HG03354 (cell line): ENCODE measurements around the gene ATP6V0C.

Experiments
- ATAC-seq: cut with Tn5 transposase; IDR thresholded peaks from one replicate; pipeline ENCODE4 v1.9.1; 2021; ENCODE audit warnings: mild to moderate bottlenecking; ENCODE audit not compliant: unreplicated experiment, poor library complexity, severe bottlenecking

ATP6V0C gene

DNA sequence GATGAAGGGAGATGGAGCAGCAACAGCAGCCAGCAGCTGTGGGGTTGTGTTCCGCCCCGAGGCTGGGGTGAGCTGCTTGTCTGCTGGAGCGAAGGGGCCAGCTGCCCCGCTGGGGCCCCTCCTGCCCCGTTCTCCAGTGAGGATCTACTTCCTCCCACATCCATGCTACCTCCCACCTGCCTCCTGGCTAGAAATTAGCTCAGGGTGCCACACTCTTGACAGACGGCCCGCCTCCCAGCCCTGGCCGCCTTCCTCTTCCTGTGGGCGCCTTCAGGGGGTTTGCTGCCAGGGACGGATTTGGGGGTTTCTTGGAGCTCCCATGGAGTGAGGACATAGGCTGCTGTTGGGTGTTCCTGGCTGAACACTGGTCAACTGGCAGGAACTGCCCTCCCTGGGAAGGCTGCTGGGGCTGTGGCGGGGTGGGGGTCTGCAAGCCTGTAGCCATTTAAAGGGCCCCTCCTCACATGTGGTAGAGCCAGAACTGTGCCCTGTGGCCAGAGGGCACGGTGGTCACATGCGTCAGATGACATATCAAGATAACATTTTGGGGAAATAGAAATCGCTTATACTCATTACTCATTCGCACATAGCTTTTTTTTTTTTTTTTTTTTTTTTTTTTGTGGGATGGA lies 25.7 kb upstream of the ATP6V0C start:
- ATAC-seq, result no peak

DNA sequence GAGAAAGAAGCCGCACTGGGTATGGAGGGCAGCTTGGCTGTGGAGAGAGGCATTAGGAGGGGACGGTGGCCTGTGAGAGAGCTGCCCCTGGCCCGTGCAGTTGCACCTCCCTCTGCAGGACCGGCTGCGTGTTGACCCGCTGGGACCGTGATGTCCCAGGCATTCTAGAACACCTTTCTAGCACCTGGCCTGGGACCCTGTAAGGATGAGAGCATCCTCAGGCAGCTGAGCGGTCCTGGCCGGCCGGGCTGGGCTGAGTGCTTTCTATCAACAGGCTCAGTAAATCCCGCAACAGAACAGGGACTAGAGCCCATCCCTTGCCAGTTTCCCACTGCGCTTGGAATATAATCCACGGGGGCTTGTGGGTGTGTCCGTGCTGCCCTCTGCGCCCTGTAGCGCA lies 24.2 kb upstream of the ATP6V0C start:
- ATAC-seq, result no peak

DNA sequence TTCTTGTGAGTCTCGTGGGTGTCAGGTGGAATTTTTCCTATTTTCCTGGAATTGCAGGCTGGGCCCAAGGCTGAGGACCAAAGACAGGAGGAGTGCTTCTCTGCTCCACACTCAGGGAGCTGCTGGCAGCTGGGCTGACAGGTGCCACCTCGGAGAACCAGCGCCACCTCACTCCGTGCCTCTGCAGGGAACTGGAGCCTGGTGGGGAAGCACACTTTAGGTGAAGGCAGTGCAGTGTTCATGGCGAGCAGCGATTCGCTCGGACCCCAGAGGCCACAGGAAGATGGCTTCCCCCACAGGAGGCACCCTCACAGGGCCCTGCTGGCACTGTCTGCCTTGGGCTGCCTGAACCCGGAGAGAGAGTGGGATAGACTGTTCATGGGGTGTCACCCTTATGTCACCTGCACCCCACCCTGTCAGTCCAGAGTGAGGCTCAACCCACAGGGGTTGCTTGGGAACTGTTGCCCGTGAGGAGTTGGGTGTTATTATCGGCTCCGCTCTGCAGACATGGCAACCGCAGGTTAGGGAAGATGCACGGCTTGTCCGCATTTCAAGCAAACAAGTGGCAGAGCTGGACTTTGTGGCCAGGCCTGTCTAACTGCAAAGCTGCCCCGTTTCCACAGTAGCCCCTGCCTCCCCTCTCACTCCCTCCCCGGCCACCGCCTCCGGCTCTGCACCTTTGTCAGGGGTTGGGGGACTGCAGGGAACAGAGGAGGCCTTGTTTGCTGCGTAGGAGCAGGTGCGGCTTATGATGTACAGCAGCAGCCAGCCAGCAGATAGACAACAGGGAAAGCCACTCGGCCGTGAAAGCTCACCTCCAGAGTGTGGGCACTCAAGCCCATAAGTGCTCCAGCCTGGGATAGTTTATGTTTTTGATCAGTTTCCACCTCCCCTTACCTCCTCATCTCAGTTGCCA lies 23.3 kb upstream of the ATP6V0C start:
- ATAC-seq, result no peak

- no peak for ATAC-seq
Measured at GRCh38 chr16:2492292-2492691, 21.5 kb upstream of the ATP6V0C start.

DNA sequence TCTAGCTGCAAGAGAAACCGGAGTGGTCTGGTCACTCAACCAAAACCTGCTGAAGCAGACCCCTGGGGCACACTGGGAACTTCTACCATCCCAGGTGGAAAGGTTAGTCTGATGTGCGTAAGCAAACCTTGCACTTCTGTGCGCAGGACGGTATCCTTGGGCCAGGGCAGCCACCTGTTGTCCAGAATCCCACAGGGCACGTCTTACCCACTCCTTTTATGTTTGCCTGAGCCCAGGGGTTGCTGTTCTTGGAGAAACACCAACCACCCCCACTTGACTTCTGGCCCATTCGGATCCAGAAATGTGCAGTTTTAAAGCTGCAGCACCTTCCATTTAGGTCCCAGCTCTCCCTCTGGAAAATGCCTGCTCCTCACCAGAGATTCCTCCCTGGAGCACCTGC lies 20.1 kb upstream of the ATP6V0C start:
- no peak for ATAC-seq

GRCh38 chr16:2494616-2495015 lies 19.1 kb upstream of the ATP6V0C start:
- ATAC-seq, result no peak

- no peak for ATAC-seq
Measured at GRCh38 chr16:2495041-2495440, 18.7 kb upstream of the ATP6V0C start.

- no peak for ATAC-seq
Measured at GRCh38 chr16:2496223-2497115, 17.3 kb upstream of the ATP6V0C start.

DNA sequence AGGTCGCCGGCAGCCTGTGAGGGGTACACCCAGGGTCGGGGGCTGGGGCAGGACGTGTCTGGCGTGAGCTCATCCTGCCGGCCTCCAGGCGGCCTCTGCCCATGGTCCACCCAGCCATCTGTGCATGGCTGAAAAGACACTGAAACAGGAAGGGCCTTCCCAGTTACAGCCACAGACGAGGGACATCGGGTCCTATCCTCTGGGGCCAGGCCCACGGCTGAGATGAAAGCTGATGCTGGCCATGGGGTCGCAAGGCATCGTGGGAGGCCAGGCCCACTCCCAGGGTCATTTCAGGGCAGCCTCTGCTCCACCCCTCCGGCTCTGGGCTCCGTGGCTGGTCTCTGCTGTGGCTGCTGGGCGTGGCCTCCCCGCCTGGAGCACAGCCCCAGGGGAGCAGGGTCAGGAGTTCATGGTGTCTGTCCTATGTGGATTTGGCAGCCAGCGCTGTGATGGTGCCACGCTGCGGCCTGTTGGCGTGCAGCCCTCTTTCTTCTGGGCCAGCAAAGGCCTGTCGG lies 16.6 kb upstream of the ATP6V0C start:
- ATAC-seq, result no peak

GRCh38 chr16:2497695-2498484 lies 15.9 kb upstream of the ATP6V0C start:
- no peak for ATAC-seq

DNA sequence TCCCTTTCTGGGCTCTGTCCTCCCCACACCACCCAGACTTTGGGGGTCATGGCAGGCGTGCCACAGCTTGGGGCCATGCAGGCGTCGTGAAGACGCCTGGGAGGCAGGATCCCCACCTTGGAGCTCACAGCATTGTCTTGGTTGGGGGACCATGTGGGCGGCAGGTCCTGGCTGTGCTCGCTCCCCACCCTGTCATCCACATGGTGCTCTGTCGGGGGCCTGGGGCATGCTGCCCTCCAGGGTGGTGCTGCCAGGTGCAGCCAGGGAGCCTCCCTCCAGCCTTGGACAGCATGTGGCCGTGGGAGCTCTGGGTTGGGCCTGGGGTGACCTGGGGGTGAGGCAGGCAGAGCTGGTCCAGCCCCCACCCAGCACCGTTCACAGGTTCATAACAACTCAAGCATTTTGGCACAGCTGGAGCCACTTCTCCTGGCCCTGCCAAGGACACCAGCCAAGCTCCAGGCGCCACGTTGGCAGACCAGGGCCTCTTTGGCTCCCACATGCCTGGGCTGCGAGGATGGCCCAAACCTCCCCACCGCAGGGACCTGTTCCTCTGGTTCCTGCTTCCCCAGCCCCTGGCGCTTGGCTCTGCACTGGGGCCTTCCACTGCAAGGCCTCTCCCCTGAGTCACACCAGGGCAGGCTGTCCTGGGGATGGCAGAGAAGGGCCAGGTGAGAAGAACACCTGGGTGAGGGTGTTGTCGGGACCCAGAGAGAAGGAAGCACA lies 15.1 kb upstream of the ATP6V0C start:
- ATAC-seq, result no peak

DNA sequence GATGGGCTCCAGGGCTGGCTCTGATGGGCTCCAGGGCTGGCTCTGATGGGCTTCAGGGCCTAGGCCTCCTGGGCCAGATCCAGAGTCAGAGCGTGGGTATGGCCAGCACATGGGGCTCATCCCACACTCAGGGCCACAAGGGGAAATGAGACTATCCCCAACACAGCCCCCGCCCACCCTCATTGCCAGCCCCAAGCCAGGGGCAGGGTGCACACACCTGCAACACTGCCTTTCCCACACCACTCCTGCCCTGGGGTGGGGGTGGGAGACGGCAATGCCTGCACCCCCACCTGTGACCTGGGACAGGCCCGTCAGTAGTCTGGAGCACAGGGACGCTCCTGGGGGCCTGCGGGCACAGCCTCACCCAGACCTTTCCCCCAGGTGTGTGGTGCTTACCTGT lies 14.3 kb upstream of the ATP6V0C start:
- ATAC-seq, result no peak

DNA sequence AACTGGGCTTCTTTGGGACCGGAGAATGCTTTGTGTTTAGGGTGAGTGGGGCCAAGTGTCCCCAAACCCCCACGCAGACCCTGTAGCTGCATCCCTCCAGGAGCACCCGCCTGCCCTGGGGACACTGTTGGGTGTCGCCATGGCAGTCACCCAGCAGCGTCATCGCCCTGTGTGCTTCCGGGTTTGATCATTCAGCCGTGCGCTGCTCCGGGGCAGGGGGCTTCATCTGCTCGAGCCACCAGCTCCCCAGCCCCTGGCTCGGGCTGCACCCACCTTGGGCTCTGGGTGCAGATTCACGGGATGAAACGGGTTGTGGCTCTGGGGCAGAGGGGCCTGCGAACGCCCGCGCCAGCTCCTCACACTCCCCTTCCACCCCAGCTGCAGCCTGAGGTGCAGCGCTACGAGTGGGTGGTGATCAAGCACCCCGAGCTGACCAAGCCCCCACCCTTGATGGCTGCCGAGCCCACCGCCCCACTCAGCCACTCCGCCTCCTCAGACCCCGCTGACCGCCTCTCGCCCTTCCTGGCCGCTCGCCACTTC lies 13.8 kb upstream of the ATP6V0C start:
- ATAC-seq, result no peak

DNA sequence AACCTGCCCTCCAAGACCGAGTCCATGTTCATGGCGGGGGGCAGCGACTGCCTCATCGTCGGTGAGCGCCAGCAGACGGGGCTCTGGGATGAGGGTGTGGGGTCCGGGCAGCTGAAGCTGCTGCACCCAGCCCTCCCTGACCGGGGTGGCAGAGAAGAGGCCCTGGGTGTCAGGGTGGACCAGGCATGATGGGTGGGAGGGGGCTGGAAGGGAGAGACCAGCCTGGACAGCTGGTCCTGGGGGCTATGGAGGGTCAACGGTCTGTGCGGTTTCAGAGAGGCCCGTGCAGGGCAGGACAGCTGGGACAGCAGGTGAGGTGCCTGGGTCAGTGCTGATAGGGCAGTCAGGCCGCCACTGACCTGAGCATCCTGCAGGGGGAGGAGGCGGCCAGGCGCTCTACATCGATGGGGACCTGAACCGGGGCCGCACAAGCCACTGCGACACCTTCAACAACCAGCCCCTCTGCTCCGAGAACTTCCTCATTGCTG lies 13.3 kb upstream of the ATP6V0C start:
- ATAC-seq, result no peak

DNA sequence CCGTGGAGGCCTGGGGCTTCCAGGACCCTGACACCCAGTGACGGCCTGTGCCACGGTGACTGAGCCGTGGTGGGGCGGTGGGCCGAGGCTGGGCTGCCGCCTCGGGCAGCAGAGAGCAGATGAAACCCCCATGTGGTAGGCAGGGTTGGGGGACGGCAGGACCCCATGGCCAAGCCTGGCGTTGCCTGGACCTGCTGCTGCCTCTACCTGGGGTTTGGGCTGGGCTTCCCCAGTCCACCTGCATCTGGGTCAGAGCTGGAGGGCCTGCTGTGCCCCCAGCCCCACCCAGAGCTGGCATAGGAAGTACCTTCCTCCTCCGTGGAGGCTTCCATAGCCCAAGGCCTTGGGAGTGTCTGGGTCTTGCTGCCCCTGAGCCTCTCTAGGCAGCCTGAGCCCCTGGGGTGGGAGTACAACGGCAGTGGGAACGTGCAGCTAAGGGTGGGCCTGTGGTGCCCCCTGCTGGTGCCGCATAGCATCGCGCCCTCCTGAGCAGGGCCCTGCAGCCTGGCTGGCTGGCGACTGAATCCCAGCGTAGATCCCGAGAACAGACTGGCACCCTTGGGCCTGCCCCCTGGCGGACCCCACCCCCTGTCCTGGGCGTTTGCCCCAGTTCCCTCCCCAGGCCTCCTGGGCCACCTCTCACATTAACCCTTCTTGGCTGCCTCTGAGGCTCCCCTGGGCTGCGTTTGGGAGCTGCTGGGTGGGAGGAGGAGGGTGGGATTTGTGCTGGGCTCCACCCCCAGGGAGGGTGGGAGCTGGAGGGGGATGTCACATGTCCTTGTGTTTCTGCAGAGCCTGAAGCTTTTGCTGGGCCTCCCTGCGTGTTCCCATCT lies 12.6 kb upstream of the ATP6V0C start:
- peak; percentile 62 for ATAC-seq

DNA sequence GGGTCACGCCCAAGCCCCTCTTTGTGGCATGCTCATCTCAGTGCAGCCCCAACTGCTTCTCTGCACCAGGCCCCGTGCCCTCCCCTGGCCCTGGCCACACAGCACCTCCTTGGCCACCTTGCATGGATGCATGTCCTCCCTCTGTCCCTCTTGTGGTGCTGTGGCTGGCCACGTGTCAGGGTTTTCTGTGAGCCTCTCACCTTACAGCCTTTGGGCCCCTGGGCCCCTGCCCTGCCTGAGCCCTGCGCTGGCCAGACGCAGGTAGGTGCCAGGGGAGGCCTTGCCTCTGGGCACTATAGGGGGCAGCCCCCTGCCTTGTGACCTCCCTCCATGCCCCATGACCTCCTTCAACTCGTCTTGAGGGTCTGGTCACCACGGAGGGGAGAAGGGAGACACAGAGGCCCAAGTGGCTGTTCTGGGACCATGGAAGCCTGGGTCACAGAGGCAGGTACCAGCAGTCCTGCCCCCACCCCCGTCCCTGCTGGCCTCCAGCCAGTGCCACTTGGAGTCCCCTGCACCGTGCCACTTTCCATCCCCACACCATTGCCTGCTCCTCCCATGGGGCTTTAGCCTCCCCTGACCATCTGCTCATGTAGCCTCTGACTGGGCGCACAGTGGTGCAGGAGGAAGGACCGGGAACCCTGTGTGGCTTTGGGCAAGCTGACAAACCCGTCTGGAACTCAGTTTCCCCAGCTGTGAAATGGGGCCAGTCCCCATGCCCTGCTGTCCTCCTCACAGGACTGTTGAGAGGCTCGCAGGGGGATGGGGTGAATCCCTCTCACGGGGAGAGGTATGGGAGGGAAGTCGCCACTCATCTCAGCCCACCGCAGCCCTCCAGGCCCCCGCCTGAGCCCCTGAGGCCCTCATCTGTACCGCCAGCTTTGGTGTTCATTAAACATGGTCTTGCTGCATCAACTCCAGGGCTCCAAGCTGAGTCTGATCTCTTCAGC lies 11.5 kb upstream of the ATP6V0C start:
- no peak for ATAC-seq
